Measurements from ENCODE around the gene UROS. TPM values are rescaled to one million over a fixed set of nuclear protein-coding genes. Genes with fewer than 3 reads are reported as not detected.

The UROS gene
- polyA plus RNA-seq, 1 donor from 2014 or later, result 103 TPM

DNA sequence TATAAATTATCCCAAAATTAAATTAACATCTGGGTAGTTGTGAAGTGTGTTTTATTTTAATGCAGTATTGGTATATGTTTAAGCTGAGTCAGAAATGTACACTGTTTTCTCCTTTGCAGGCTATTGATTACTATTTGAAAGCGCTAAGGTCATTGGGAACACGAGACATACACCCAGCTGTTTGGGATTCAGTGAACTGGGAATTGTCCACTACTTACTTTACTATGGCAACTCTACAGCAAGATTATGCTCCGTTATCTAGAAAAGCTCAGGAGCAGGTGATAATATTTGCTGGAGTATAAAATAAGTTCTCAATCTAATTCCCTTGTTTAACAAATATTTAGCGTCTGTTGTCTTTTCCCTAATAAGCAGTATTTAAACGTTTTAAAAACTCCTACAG lies 75.6 kb downstream of the UROS start:
- Histone ChIP-seq H2AFZ (ENCODE audit: low read depth, low read length) (no peak overlapping the region), H3K9me2 (ENCODE audit: insufficient read depth, low read length) (no peaks in the 10 kb centered on the region), H3K36me3 (ENCODE audit: insufficient read depth, low read length) (peaks cover 39% of the 10 kb centered on the region)

DNA sequence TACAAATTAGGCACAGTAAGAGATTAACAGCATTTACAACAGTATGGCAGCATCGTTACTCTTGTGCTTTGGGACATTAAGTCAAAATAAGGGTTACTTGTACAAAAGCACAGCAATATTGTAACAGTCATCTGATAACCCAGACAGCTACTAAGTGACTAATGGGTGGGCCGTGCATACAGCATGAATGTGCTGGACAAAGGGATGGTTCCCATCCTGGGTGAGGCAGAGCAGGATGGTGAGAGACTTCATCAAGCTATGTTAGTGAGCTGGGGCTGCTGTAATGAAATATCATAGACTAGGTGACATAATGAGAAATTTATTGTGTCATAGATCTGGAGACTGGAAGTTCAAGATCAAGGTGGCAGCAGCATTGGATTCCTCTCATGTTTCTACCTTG lies 78.1 kb downstream of the UROS start:
- H3K9me3 ChIP-seq (ENCODE audit: low read length), result no peaks in the 10 kb centered on the region
- H3K36me3 ChIP-seq (ENCODE audit: insufficient read depth, low read length), result peaks cover 36% of the 10 kb centered on the region
- H3K27ac ChIP-seq (ENCODE audit: low read length), result no peak overlapping the region
- no peak overlapping the region for H2AFZ ChIP-seq (ENCODE audit: low read depth, low read length)
- no peak overlapping the region for H3K9ac ChIP-seq (ENCODE audit: low read length)
- H3F3A ChIP-seq (ENCODE audit: insufficient read depth, low read length, poor library complexity, severe bottlenecking), result no peaks in the 10 kb centered on the region
- H3K4me2 ChIP-seq (ENCODE audit: low read length), result no peak overlapping the region
- H3K27me3 ChIP-seq (ENCODE audit: insufficient read depth, low read depth, low read length), result no peaks in the 10 kb centered on the region
- TF ChIP-seq TAF1 (IDR thresholded peaks at IDR 0.05; ENCODE audit: low read depth) (no peak), EP300 (conservative IDR thresholded peaks at IDR 0.05; ENCODE audit: poor library complexity, severe bottlenecking) (no peak), MXI1 (conservative IDR thresholded peaks at IDR 0.05; ENCODE audit: poor library complexity, severe bottlenecking) (no peak), EZH2 (IDR thresholded peaks at IDR 0.05; ENCODE audit: borderline replicate concordance, insufficient read depth, low read length, poor library complexity, severe bottlenecking) (no peak), POLR2AphosphoS5 (IDR thresholded peaks at IDR 0.05) (no peak), RAD21 (conservative IDR thresholded peaks at IDR 0.05) (no peak), SMC3 (conservative IDR thresholded peaks at IDR 0.05; ENCODE audit: poor library complexity) (no peak)
- TF ChIP-seq, protein P1, sequence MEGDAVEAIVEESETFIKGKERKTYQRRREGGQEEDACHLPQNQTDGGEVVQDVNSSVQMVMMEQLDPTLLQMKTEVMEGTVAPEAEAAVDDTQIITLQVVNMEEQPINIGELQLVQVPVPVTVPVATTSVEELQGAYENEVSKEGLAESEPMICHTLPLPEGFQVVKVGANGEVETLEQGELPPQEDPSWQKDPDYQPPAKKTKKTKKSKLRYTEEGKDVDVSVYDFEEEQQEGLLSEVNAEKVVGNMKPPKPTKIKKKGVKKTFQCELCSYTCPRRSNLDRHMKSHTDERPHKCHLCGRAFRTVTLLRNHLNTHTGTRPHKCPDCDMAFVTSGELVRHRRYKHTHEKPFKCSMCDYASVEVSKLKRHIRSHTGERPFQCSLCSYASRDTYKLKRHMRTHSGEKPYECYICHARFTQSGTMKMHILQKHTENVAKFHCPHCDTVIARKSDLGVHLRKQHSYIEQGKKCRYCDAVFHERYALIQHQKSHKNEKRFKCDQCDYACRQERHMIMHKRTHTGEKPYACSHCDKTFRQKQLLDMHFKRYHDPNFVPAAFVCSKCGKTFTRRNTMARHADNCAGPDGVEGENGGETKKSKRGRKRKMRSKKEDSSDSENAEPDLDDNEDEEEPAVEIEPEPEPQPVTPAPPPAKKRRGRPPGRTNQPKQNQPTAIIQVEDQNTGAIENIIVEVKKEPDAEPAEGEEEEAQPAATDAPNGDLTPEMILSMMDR (IDR thresholded peaks at IDR 0.05; ENCODE audit: poor library complexity, severe bottlenecking), result no peak
- TF ChIP-seq, protein P2, sequence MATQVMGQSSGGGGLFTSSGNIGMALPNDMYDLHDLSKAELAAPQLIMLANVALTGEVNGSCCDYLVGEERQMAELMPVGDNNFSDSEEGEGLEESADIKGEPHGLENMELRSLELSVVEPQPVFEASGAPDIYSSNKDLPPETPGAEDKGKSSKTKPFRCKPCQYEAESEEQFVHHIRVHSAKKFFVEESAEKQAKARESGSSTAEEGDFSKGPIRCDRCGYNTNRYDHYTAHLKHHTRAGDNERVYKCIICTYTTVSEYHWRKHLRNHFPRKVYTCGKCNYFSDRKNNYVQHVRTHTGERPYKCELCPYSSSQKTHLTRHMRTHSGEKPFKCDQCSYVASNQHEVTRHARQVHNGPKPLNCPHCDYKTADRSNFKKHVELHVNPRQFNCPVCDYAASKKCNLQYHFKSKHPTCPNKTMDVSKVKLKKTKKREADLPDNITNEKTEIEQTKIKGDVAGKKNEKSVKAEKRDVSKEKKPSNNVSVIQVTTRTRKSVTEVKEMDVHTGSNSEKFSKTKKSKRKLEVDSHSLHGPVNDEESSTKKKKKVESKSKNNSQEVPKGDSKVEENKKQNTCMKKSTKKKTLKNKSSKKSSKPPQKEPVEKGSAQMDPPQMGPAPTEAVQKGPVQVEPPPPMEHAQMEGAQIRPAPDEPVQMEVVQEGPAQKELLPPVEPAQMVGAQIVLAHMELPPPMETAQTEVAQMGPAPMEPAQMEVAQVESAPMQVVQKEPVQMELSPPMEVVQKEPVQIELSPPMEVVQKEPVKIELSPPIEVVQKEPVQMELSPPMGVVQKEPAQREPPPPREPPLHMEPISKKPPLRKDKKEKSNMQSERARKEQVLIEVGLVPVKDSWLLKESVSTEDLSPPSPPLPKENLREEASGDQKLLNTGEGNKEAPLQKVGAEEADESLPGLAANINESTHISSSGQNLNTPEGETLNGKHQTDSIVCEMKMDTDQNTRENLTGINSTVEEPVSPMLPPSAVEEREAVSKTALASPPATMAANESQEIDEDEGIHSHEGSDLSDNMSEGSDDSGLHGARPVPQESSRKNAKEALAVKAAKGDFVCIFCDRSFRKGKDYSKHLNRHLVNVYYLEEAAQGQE (IDR thresholded peaks at IDR 0.05; ENCODE audit: borderline replicate concordance), result no peak
- no peak overlapping the region for H3K4me3 ChIP-seq (ENCODE audit: low read length)
- no peaks in the 10 kb centered on the region for H3K79me2 ChIP-seq (replicated peaks; ENCODE audit: insufficient read depth, low read length)
- no peaks in the 10 kb centered on the region for H4K20me1 ChIP-seq (ENCODE audit: insufficient read depth)
- no peaks in the 10 kb centered on the region for H3K9me2 ChIP-seq (ENCODE audit: insufficient read depth, low read length)

More for the DNA sequence above, 75.6 kb downstream of the UROS start:
- no peaks in the 10 kb centered on the region for H3F3A ChIP-seq (ENCODE audit: insufficient read depth, low read length, poor library complexity, severe bottlenecking)
- no peaks in the 10 kb centered on the region for H3K79me2 ChIP-seq (replicated peaks; ENCODE audit: insufficient read depth, low read length)
- H3K9ac ChIP-seq (ENCODE audit: low read length), result no peak overlapping the region
- TF ChIP-seq RAD21 (conservative IDR thresholded peaks at IDR 0.05), result no peak
- no peak for TF ChIP-seq SMC3 (conservative IDR thresholded peaks at IDR 0.05; ENCODE audit: poor library complexity)
- no peak for TF ChIP-seq POLR2AphosphoS5 (IDR thresholded peaks at IDR 0.05)
- no peak for TF ChIP-seq EZH2 (IDR thresholded peaks at IDR 0.05; ENCODE audit: borderline replicate concordance, insufficient read depth, low read length, poor library complexity, severe bottlenecking)
- H4K20me1 ChIP-seq (ENCODE audit: insufficient read depth), result no peaks in the 10 kb centered on the region
- H3K9me3 ChIP-seq (ENCODE audit: low read length), result no peaks in the 10 kb centered on the region
- H3K4me3 ChIP-seq (ENCODE audit: low read length), result no peak overlapping the region
- no peaks in the 10 kb centered on the region for H3K27me3 ChIP-seq (ENCODE audit: insufficient read depth, low read depth, low read length)
- no peak overlapping the region for H3K4me2 ChIP-seq (ENCODE audit: low read length)
- H3K27ac ChIP-seq (ENCODE audit: low read length), result no peak overlapping the region

Data from neural cell (in vitro differentiated cells).